HL-60/S4 treated with phorbol 12-myristate 13-acetate at 8.2 ng/mL for 4 days and 3 days (cell line): ENCODE data around the gene BRDT.
"Not testable (repeated sequence)": the region's sequence is repeated elsewhere in the genome, so short reads cannot be mapped to it uniquely, and the experiment has no call there.

Source experiments
- in situ Hi-C: fragments of 300-500 bp; cut with MboI; formaldehyde crosslinking; loops from 2 replicates; pipeline ENCODE4 v1.15.0; 2022; ENCODE audit warnings: low sequenced_read_pairs

BRDT gene

GRCh38 chr1:91980663-91981062 lies 31.5 kb downstream of the BRDT start:
- in situ Hi-C loops: loop anchor here (25.0 kb wide), 1 partner anchor 682 kb away; no protein-coding TSS in a partner anchor

- in situ Hi-C loops: loop anchor here (25.0 kb wide), 1 partner anchor 680 kb away; no protein-coding TSS in a partner anchor
Measured at GRCh38 chr1:91981996-91982609, 32.9 kb downstream of the BRDT start.

- in situ Hi-C loops: loop anchor here (10.0 to 25.0 kb wide), 2 partner anchors 302 to 669 kb away; partner anchors contain the start of genes GLMN and RPAP2
Measured at GRCh38 chr1:91993256-91993655, 44.1 kb downstream of the BRDT start.

- in situ Hi-C loops: loop anchor here (10.0 to 25.0 kb wide), 2 partner anchors 297 to 665 kb away; partner anchors contain the start of genes GLMN and RPAP2
Measured at GRCh38 chr1:91997607-91998195, 48.5 kb downstream of the BRDT start.

GRCh38 chr1:92004129-92004528 lies 54.9 kb downstream of the BRDT start:
- in situ Hi-C loops: no loop called here

- in situ Hi-C loops: no loop called here
Measured at GRCh38 chr1:92013923-92014322, 64.7 kb downstream of the BRDT start.

- in situ Hi-C loops: no loop called here
Measured at GRCh38 chr1:92016720-92017316, 67.6 kb downstream of the BRDT start.

- in situ Hi-C loops: no loop called here
Measured at GRCh38 chr1:92017656-92018055, 68.5 kb downstream of the BRDT start.

GRCh38 chr1:92026042-92026441 lies 76.8 kb downstream of the BRDT start:
- in situ Hi-C loops: not testable (repeated sequence)

- in situ Hi-C loops: no loop called here
Measured at GRCh38 chr1:92026806-92027205, 77.6 kb downstream of the BRDT start.

- in situ Hi-C loops: no loop called here
Measured at GRCh38 chr1:92029241-92029922, 80.2 kb downstream of the BRDT start.

- in situ Hi-C loops: no loop called here
Measured at GRCh38 chr1:92030656-92031107, 81.5 kb downstream of the BRDT start.

- in situ Hi-C loops: no loop called here
Measured at GRCh38 chr1:92031281-92032110, 82.3 kb downstream of the BRDT start.

GRCh38 chr1:92037400-92037799 lies 88.2 kb downstream of the BRDT start:
- in situ Hi-C loops: no loop called here

GRCh38 chr1:92038695-92039346 lies 89.6 kb downstream of the BRDT start:
- in situ Hi-C loops: no loop called here

GRCh38 chr1:92040971-92041370 lies 91.8 kb downstream of the BRDT start:
- in situ Hi-C loops: no loop called here

GRCh38 chr1:92043621-92044020 lies 94.4 kb downstream of the BRDT start:
- in situ Hi-C loops: no loop called here

- in situ Hi-C loops: no loop called here
Measured at GRCh38 chr1:92045766-92046495, 96.7 kb downstream of the BRDT start.

- in situ Hi-C loops: no loop called here
Measured at GRCh38 chr1:92051948-92052347, 102.7 kb downstream of the BRDT start.
